H54 (cell line): ENCODE data around the gene SRSF12.
"Not testable (repeated sequence)": the region's sequence is repeated elsewhere in the genome, so short reads cannot be mapped to it uniquely, and the experiment has no call there.

Experiments
- DNase-seq: peaks from one replicate; pipeline ENCODE4 v3.0.0; 2011; ENCODE audit warnings: low spot score, mixed read lengths; ENCODE audit not compliant: insufficient read length
- FAIRE-seq: peaks from 3 replicates; lab custom pipeline; 2011; peaks lifted over from hg19 to GRCh38; lab: Jason Lieb, UNC
- POLR2A ChIP-seq: IDR thresholded peaks from 2 replicates; pipeline ENCODE4 v1.6.1; 2011; ENCODE audit warnings: low read depth, mild to moderate bottlenecking, low read length

The SRSF12 gene

GRCh38 chr6:89073014-89073620 is 44.8 kb downstream of the SRSF12 start:
- FAIRE-seq (no peak), DNase-seq (no peak)
- TF ChIP-seq POLR2A, result no peak

DNA sequence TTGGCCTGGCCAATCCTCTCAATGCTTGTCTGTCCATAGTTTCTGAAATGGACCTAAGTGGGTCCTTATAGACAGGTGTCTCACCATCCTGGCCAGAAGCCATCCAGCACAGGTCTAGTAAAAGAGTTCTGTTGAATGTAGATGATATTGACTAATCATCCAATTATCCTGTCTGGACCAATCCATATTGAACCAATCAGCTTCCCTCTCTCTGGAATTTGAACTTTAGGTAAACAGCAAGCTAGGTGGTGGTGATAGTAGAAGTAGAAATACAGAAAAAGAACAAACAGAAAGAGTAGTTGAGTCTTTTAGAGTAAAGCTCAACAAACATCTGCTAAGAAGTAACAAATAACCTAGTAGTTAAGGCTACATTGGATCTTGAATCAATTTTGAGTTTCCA is 46.8 kb downstream of the SRSF12 start:
- DNase-seq, result no peak
- FAIRE-seq, result no peak

DNA sequence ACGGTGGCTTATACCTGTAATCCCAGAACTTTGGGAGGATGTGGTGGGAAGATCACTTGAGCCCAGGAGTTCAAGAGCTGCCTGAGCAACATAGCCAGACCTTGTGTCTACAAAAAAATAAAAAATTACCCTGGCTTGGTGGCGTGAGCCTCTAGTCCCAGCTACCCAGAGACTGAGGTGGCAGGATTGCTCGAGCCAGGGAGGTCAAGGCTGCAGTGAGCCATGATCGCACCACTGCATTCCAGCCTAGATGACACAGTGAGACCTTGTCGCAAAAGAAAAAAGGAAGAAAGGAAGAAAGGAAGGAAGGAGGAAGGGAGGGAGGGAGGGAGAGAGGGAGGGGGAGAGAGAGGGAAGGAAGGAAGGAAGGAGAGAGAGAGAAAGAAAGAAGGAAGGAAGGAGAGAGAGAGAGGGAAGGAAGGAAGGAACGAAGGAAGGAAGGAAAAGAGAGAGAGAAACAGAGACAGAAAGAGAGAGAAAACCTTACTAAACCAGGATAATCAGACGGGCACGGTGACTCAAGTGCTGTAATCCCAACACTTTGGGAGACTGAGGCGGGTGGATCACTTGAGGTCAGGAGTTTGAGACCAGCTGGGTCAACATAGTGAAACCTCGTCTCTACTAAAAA is 48.2 kb downstream of the SRSF12 start:
- FAIRE-seq (no peak), DNase-seq (no peak)
- TF ChIP-seq POLR2A, result no peak

More for the DNA sequence above, 46.8 kb downstream of the SRSF12 start:
- TF ChIP-seq POLR2A, result no peak

DNA sequence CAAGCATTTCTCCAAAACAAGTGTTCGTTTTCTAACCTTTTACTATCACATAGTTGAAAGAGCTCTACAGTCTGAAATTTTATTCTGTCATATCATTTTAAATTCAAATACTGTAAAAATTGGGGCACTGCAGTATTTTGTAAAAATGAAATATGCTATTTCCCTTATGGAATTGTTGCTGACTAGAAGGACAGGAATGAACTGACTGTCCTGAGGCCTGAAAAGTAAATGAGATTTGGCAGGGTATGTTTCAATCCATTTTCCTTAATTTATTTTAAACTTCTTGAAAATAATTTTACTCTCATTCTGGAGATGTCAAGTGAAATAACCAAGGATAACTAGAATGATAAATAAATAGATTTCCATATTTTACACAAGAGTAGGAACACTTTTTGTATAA is 49.2 kb downstream of the SRSF12 start:
- no peak for TF ChIP-seq POLR2A
- FAIRE-seq, result no peak
- no peak for DNase-seq

DNA sequence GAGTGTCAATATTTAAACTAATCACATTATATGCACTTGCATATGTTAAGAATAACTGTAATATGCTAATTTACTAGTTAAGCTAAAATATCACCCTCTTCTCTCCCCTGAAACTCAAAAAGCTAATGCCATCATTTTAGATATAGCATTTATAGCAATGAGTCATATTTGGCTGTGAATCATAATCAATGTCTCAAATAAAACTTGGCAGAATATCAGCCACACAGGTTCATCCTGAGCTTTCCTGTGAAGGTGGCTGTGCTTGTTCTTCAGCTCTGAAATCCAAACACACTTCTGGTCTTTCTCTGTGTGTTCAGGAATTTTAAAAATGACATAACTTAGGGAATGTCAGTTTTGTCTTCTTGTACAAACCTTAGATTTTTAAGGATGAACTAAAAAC is 50.1 kb downstream of the SRSF12 start:
- DNase-seq (no peak), FAIRE-seq (no peak)
- TF ChIP-seq POLR2A, result no peak

DNA sequence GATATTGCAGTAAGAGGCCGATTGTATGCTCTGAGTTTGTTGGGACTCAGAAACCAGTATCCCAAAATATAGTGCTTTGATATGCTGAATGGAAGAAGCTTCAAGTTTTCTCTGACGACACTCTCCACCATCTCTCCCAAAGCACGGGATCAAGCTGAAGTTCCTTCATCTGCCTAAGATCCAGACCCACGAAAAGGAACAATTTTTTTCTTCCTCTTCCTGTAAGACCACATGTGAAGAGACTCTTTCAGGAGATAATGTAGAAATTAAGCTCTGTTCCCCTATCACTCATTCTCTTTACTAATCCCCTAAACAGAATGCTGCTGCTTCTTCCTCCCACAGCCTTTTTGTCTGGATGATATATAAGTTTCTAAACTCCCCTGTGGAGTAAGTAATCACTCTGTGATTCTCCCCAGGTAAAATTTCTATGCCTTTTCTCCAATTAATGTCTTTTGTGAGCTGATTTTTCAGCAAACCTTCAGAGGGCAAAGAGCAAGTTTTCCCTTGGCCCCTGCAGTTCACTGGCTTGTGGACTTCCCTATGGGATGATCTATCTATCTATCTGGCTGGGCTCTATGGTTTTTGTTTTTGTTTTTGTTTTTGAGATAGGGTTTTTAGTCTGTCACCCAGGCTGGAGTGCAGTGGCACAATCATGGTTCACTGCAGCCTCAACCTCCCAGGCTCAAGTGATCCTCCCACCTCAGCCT is 50.8 kb downstream of the SRSF12 start:
- FAIRE-seq (no peak), DNase-seq (no peak)

GRCh38 chr6:89066121-89066520 is 51.8 kb downstream of the SRSF12 start:
- FAIRE-seq, DNase-seq: not testable (repeated sequence)

More for the DNA sequence above, 50.8 kb downstream of the SRSF12 start:
- TF ChIP-seq POLR2A, result no peak

GRCh38 chr6:89064931-89065330 is 52.9 kb downstream of the SRSF12 start:
- FAIRE-seq, DNase-seq: not testable (repeated sequence)

GRCh38 chr6:89063881-89064280 is 54.0 kb downstream of the SRSF12 start:
- no peak for FAIRE-seq
- DNase-seq, result no peak
- no peak for TF ChIP-seq POLR2A

GRCh38 chr6:89059227-89059626 is 58.6 kb downstream of the SRSF12 start:
- FAIRE-seq (no peak), DNase-seq (no peak)
- no peak for TF ChIP-seq POLR2A

- no peak for TF ChIP-seq POLR2A
- DNase-seq (no peak), FAIRE-seq (no peak)
Measured at GRCh38 chr6:89058627-89059026, 59.2 kb downstream of the SRSF12 start.

GRCh38 chr6:89057759-89058158 is 60.1 kb downstream of the SRSF12 start:
- TF ChIP-seq POLR2A, result no peak
- FAIRE-seq (no peak), DNase-seq (no peak)

- DNase-seq (no peak), FAIRE-seq (peak; percentile 58)
- no peak for TF ChIP-seq POLR2A
Measured at GRCh38 chr6:89054208-89054607, 63.7 kb downstream of the SRSF12 start.

GRCh38 chr6:89051676-89052075 is 66.2 kb downstream of the SRSF12 start:
- no peak for TF ChIP-seq POLR2A
- no peak for FAIRE-seq
- no peak for DNase-seq

DNA sequence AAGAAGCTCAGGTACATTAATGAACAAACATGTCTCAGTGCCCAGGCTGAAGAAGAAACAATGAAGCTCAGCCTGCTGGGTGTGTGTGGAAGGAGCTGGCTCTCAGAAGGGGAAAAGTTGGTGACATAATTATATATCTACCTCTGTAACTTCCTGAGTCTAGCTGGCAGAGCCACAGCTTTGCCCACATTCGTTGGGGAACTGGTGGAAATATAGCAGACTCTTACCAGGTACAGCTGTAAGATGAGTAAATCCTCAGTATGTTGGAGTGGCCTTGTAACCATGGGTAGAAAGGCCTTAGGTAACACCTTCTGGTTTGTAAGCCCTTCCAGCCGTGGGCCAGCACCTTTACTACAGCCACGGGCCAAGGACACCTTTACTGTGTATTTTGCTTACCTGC is 67.2 kb downstream of the SRSF12 start:
- DNase-seq (no peak), FAIRE-seq (no peak)
- TF ChIP-seq POLR2A, result no peak
